ENCODE results near the gene BLOC1S6. TPM values are rescaled to one million over a fixed set of nuclear protein-coding genes. Genes with fewer than 3 reads are reported as not detected.

The BLOC1S6 gene
- total RNA-seq, 4 donors from 2014 or later, result 35.0 to 576 (median 85.4) TPM

DNA sequence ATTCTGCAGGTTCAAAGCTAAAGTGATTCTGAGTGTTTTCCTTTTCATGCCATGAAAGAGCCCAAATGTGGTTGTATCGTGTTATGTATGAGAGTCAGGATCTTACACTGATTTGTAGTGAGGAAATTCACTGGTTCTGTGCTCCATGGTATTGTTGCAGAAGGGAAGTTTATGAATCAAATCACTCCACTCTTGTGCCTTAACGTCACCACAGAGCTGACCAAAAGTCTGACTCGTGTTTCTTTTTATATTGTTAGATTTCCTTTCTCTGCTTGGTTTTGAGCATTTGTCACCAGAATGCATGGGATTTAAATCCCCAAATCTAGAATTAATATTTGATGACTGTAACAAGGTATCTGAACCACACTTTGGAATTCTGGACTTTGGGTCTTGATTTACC lies 35.5 kb upstream of the BLOC1S6 start:
- intact Hi-C loops (cut with DNase I; ENCODE audit: low total_unique reads), result no loop called here
- Histone ChIP-seq H3K36me3 (no peaks in the 10 kb centered on the region), H3K9me3 (no peaks in the 10 kb centered on the region), H3K27ac (no peak overlapping the region), H3K4me3 (no peak overlapping the region), H3K4me1 (no peaks in the 10 kb centered on the region), H3K27me3 (no peaks in the 10 kb centered on the region)
- no peak for TF ChIP-seq POLR2A (IDR thresholded peaks at IDR 0.05)
- TF ChIP-seq, protein P1, sequence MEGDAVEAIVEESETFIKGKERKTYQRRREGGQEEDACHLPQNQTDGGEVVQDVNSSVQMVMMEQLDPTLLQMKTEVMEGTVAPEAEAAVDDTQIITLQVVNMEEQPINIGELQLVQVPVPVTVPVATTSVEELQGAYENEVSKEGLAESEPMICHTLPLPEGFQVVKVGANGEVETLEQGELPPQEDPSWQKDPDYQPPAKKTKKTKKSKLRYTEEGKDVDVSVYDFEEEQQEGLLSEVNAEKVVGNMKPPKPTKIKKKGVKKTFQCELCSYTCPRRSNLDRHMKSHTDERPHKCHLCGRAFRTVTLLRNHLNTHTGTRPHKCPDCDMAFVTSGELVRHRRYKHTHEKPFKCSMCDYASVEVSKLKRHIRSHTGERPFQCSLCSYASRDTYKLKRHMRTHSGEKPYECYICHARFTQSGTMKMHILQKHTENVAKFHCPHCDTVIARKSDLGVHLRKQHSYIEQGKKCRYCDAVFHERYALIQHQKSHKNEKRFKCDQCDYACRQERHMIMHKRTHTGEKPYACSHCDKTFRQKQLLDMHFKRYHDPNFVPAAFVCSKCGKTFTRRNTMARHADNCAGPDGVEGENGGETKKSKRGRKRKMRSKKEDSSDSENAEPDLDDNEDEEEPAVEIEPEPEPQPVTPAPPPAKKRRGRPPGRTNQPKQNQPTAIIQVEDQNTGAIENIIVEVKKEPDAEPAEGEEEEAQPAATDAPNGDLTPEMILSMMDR (IDR thresholded peaks at IDR 0.05), result no peak
- no peak for DNase-seq

DNA sequence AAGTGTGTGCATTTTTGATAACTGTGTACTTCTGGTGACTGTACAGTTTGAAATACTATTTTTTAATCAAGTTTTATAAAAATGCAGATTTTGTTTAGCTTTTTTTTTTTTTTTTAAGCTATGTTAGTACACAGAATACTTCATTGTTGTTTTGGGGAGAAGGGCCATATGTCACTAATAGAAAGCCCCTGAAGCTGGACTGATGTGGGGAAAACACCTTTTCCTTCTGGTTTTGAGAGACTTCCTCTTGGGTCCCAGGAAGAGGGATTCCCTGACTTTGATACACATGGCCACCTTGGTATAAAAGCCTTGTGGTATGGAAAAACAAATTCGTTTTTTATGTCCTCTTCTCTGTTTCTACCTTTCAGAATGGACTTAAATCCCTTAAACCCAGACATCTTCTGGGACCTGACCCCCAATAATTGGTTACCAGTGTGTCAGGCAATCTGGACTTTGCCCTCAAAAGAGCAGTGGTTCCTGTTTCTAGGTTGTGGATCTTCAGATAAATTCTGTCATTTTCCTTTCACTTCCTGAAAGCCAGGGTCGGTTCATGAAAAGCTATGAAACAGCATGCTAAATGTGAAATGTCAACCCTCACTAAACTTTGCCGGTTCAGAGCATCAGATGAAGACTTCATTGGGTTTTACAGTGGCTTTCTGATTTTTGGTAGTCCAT lies 31.1 kb upstream of the BLOC1S6 start:
- Histone ChIP-seq H3K4me1 (no peaks in the 10 kb centered on the region), H3K27me3 (no peaks in the 10 kb centered on the region), H3K4me3 (no peak overlapping the region), H3K36me3 (no peaks in the 10 kb centered on the region), H3K27ac (no peak overlapping the region), H3K9me3 (no peaks in the 10 kb centered on the region)
- TF ChIP-seq POLR2A (IDR thresholded peaks at IDR 0.05), result no peak
- TF ChIP-seq, protein P1 (IDR thresholded peaks at IDR 0.05), result no peak
- no peak for DNase-seq
- intact Hi-C loops (cut with DNase I; ENCODE audit: low total_unique reads), result no loop called here

DNA sequence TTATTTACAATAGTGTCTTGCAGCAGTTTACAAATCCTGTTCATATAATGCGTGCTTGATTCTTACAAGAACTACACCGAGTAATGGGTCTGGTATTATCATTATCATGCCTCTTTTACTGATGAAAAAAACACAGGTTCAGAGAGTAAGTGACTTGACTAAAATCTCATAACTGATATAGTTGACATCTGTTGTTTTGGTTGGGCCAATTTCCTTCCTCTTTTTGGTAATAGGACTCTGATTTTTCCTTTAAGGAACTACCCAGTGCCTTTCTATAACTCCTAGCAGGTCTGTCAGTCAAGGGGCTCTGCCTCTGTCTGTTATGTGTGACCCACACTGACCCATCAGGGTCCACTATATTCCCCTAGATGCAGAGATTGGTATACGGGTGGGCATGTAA lies 14.6 kb upstream of the BLOC1S6 start:
- intact Hi-C loops (cut with DNase I; ENCODE audit: low total_unique reads), result no loop called here

DNA sequence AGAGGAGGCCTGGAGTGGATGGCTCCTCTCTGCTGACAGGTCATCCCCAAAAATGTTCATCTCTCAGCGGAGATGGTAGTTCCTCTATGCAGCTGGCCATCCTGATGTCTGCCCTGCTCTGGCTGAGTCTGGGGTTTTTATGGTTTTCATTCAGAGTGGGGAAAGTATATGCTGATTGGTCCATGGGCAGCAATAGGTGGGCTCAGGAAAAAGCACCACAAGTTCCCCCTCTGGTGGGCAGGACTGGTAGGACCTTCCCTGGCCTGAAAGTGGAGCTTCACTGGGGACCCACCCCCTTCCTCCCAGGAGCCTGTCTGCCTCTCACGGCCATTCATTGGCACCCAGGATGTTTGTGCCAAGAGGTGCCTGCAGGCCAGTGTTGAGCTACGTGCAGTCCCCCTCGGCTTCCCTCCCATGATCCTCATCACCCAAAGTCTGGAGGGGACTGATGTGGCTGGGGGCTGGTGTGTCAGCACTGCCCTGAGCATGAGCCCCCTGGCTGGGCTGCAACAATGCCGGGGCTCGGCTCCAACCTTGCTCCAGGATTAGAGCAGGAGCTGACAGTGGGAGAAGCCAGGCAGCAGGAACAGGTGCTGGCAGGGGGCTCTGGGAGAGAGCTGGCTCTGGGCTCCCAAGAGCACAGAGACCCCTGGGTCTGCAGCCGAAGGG lies 13.1 kb upstream of the BLOC1S6 start:
- H3K4me1 ChIP-seq, result no peaks in the 10 kb centered on the region
- H3K36me3 ChIP-seq, result no peaks in the 10 kb centered on the region
- no peaks in the 10 kb centered on the region for H3K9me3 ChIP-seq
- H3K27me3 ChIP-seq, result no peaks in the 10 kb centered on the region
- H3K27ac ChIP-seq, result no peak overlapping the region
- no peak overlapping the region for H3K4me3 ChIP-seq
- intact Hi-C loops (cut with DNase I; ENCODE audit: low total_unique reads), result no loop called here
- DNase-seq, result no peak
- TF ChIP-seq, protein P1 (IDR thresholded peaks at IDR 0.05), result no peak
- TF ChIP-seq POLR2A (IDR thresholded peaks at IDR 0.05), result no peak

More for the DNA sequence above, 14.6 kb upstream of the BLOC1S6 start:
- no peaks in the 10 kb centered on the region for H3K9me3 ChIP-seq
- no peaks in the 10 kb centered on the region for H3K27me3 ChIP-seq
- no peak overlapping the region for H3K4me3 ChIP-seq
- TF ChIP-seq POLR2A (IDR thresholded peaks at IDR 0.05), result no peak
- TF ChIP-seq, protein P1 (IDR thresholded peaks at IDR 0.05), result no peak
- no peaks in the 10 kb centered on the region for H3K4me1 ChIP-seq
- no peaks in the 10 kb centered on the region for H3K36me3 ChIP-seq
- DNase-seq, result no peak
- H3K27ac ChIP-seq, result no peak overlapping the region

DNA sequence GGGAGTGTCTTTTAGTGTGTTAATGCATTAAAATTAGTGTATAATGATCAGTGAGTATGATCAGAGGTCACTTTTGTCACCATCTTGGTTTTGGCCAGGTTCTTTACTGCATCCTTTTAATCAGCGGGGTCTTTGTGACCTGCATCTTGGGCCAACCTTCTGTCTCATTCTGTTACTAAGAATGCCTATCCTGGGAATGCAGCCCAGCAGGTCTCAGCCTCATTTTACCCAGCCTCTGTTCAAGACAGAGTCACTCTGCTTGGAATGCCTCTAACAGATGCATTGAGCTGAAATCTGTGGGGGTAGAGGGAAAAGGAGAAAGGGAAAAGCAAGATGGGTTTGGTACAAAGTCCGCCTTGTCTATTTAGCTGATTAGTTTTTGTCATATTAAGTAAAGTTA lies 5.3 kb upstream of the BLOC1S6 start:
- no peaks in the 10 kb centered on the region for H3K27me3 ChIP-seq
- H3K9me3 ChIP-seq, result no peaks in the 10 kb centered on the region
- no peak for DNase-seq
- H3K27ac ChIP-seq, result no peak overlapping the region
- TF ChIP-seq POLR2A (IDR thresholded peaks at IDR 0.05), result no peak
- TF ChIP-seq, protein P1 (IDR thresholded peaks at IDR 0.05), result no peak
- intact Hi-C loops (cut with DNase I; ENCODE audit: low total_unique reads), result no loop called here
- H3K36me3 ChIP-seq, result no peaks in the 10 kb centered on the region
- H3K4me3 ChIP-seq, result no peak overlapping the region
- H3K4me1 ChIP-seq, result no peaks in the 10 kb centered on the region

All from uterus (tissue), 4 donors.